GM19193 (cell line): ENCODE results near the gene DBNDD1.

Experiments
- POLR2A ChIP-seq: IDR thresholded peaks from 4 replicates; pipeline ENCODE4 v1.6.1; 2011; ENCODE audit not compliant: insufficient read depth, insufficient read length; ENCODE audit errors: extremely low read depth

Gene DBNDD1

GRCh38 chr16:90018652-90019542 is at the start of gene DBNDD1:
TSS of gene DBNDD1 (minus strand) at chr16:90019456. CDS start at chr16:90019341, 115 bp downstream.
- TF ChIP-seq POLR2A: no peak

GRCh38 chr16:90061437-90061836 is 42.2 kb upstream of the DBNDD1 start:
- no peak for TF ChIP-seq POLR2A

GRCh38 chr16:90057738-90058173 is 38.5 kb upstream of the DBNDD1 start:
- TF ChIP-seq POLR2A: no peak

GRCh38 chr16:90055371-90055770 is 36.1 kb upstream of the DBNDD1 start:
- no peak for TF ChIP-seq POLR2A

- TF ChIP-seq POLR2A: no peak
Observed at GRCh38 chr16:90054554-90054953, 35.3 kb upstream of the DBNDD1 start.

GRCh38 chr16:90053902-90054500 is 34.7 kb upstream of the DBNDD1 start:
- TF ChIP-seq POLR2A: no peak

- TF ChIP-seq POLR2A: no peak
Observed at GRCh38 chr16:90050969-90051368, 31.7 kb upstream of the DBNDD1 start.

GRCh38 chr16:90048737-90049330 is 29.6 kb upstream of the DBNDD1 start:
- TF ChIP-seq POLR2A: no peak

GRCh38 chr16:90048347-90048722 is 29.1 kb upstream of the DBNDD1 start:
- no peak for TF ChIP-seq POLR2A

- no peak for TF ChIP-seq POLR2A
Observed at GRCh38 chr16:90047714-90048346, 28.6 kb upstream of the DBNDD1 start.

GRCh38 chr16:90046971-90047713 is 27.9 kb upstream of the DBNDD1 start:
- TF ChIP-seq POLR2A: no peak

GRCh38 chr16:90046122-90046970 is 27.1 kb upstream of the DBNDD1 start:
- TF ChIP-seq POLR2A: no peak

- TF ChIP-seq POLR2A: no peak
Observed at GRCh38 chr16:90044111-90044551, 24.9 kb upstream of the DBNDD1 start.

- no peak for TF ChIP-seq POLR2A
Observed at GRCh38 chr16:90043526-90043925, 24.3 kb upstream of the DBNDD1 start.
